ENCODE results near the gene NRL. TPM values are rescaled to one million over a fixed set of nuclear protein-coding genes. Genes with fewer than 3 reads are reported as not detected.
"Not testable (repeated sequence)": the region's sequence is repeated elsewhere in the genome, so short reads cannot be mapped to it uniquely, and the experiment has no call there.

NRL gene
- total and polyA plus RNA-seq, 7 donors, result 1.2 to 5.1 (median 2.4) TPM

DNA sequence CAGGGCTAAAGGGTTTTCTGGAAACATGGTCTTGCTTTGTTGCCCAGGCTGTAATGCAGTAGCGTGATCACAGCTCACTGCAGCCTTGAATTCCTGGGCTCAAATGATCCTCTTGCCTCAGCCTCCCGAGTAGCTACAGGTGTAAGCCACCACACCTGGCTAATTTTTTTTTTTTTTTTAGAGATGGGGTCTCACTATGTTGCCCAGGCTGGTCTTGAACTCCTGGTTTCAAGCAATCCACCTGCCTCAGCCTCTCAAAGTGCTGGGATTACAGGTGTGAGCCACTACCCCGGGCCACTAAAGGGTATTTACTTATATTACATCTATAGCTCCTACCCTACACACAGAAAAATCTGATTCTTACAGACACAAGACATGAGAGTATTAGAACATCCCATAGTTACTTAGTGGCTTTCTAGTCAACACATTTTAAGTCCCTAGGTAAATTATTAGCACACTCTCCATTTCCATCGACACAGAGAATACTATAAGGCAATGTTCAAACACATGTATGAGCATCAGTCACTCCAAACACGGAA lies 6.3 kb downstream of the NRL start:
- DNase-seq (no peak), ATAC-seq (no peak)
- no peak overlapping the region for H3K27ac ChIP-seq
- no peaks in the 10 kb centered on the region for H3K27me3 ChIP-seq (ENCODE audit: insufficient read depth in 3 of 3, low read length in 2 of 3)
- intact Hi-C loops (cut with DNase I), result loop anchor here (1.0 to 5.0 kb wide), 4 partner anchors 14 to 96 kb away; partner anchors contain the start of genes IRF9 (in 1 of the 2) and PCK2 (in 1 of the 2)
- H3K4me1 ChIP-seq, result peaks cover 9% of the 10 kb centered on the region
- H3K4me3 ChIP-seq, result no peak overlapping the region
- 45 to 47% (median 47%) methylated on average over 5 of the region's 5 CpGs for WGBS, 3 donors
- peaks cover 0 to under 1% of the 10 kb centered on the region in 2 donors for H3K36me3 ChIP-seq (ENCODE audit: insufficient read depth in 1 of 2, low read depth in 1 of 2)
- no peaks in the 10 kb centered on the region for H3K9me3 ChIP-seq
- TF ChIP-seq, protein P1, sequence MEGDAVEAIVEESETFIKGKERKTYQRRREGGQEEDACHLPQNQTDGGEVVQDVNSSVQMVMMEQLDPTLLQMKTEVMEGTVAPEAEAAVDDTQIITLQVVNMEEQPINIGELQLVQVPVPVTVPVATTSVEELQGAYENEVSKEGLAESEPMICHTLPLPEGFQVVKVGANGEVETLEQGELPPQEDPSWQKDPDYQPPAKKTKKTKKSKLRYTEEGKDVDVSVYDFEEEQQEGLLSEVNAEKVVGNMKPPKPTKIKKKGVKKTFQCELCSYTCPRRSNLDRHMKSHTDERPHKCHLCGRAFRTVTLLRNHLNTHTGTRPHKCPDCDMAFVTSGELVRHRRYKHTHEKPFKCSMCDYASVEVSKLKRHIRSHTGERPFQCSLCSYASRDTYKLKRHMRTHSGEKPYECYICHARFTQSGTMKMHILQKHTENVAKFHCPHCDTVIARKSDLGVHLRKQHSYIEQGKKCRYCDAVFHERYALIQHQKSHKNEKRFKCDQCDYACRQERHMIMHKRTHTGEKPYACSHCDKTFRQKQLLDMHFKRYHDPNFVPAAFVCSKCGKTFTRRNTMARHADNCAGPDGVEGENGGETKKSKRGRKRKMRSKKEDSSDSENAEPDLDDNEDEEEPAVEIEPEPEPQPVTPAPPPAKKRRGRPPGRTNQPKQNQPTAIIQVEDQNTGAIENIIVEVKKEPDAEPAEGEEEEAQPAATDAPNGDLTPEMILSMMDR (IDR thresholded peaks at IDR 0.05), result no peak

DNA sequence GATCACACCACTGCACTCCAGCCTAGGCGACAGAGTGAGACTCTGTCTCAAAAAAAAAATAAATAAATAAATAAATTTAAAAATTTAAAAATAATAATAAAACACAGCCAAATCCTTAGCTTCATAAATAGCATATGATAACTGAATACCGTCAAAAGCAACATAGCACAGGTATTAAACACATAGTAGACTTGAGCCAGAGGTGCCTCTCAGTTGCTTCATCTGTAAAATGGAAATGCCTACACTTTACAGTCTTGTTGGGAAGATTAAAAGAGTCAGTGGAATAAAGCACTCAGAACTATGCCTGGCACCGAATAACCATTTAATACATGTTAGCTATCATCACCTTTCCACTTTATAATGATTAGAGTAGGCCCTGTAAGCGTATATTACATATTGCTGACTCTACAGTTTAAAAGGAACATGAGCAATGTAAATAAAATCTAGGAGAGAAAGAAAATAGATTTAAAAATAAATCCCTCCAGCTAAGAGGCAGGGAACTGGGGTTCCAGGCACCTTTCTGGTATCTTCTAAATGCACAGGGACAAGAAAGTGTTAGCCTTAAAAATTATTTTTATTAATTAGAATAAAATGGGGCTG lies 8.0 kb downstream of the NRL start:
- Histone ChIP-seq H3K9me3 (no peaks in the 10 kb centered on the region), H3K4me1 (peaks cover 9% of the 10 kb centered on the region), H3K27me3 (ENCODE audit: insufficient read depth in 3 of 3, low read length in 2 of 3) (no peaks in the 10 kb centered on the region), H3K36me3 (ENCODE audit: insufficient read depth in 1 of 2, low read depth in 1 of 2) (peaks cover 0 to 3% of the 10 kb centered on the region in 2 donors), H3K4me3 (no peak overlapping the region), H3K27ac (no peak overlapping the region)
- DNase-seq, result no peak
- intact Hi-C loops (cut with DNase I), result loop anchor here in 1 of 2 donors (5.0 kb wide), 1 partner anchor 94 kb away; no protein-coding TSS in a partner anchor
- ATAC-seq, result no peak
- TF ChIP-seq, protein P1 (IDR thresholded peaks at IDR 0.05), result no peak
- 87 to 93% (median 90%) methylated on average over 4 of the region's 4 CpGs for WGBS, 3 donors

DNA sequence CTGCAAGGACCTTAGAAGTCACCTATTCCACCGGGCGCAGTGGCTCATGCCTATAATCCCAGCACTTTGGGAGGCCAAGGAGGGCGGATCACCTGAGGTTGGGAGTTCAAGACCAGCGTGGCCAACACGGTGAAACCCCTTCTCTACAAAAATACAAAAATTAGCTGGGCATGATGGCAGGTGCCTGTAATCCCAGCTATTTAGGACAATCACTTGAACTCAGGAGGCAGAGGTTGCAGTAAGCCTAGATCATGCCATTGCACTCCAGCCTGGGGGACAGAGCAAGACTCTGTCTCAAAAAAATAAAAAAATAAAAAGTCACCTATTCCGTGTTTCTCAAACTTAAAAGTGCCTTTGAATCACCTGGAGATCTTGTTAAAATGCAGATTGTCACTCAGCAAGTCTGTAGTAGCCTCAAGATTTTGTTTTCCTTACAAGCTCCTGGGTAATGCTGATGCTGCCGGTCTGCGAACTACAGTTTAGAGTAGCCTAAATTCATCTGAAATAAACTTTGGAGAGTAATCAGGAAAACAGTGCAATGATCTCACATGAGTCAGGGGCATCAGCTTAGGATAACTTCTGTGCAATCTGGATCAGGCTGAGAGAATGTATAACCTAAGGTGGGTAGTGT lies 9.0 kb downstream of the NRL start:
- H3K36me3 ChIP-seq (ENCODE audit: insufficient read depth in 1 of 2, low read depth in 1 of 2); H3K9me3 ChIP-seq; ATAC-seq; H3K4me1 ChIP-seq; H3K27ac ChIP-seq; H3K27me3 ChIP-seq (ENCODE audit: insufficient read depth in 3 of 3, low read length in 2 of 3); DNase-seq; H3K4me3 ChIP-seq: not testable (repeated sequence)
- WGBS, 3 donors, result 91 to 92% (median 91%) methylated on average over 8 of the region's 8 CpGs
- intact Hi-C loops (cut with DNase I), result loop anchor here in 1 of 2 donors (5.0 kb wide), 1 partner anchor 93 kb away; no protein-coding TSS in a partner anchor

DNA sequence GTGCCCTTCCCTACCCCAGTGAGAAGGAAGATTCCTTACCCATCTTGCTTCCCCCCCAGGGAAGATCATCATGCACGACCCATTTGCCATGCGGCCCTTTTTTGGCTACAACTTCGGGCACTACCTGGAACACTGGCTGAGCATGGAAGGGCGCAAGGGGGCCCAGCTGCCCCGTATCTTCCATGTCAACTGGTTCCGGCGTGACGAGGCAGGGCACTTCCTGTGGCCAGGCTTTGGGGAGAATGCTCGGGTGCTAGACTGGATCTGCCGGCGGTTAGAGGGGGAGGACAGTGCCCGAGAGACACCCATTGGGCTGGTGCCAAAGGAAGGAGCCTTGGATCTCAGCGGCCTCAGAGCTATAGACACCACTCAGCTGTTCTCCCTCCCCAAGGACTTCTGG lies 11.3 kb downstream of the NRL start:
- intact Hi-C loops (cut with DNase I), result no loop called here
- Histone ChIP-seq H3K27me3 (ENCODE audit: insufficient read depth in 3 of 3, low read length in 2 of 3) (no peaks in the 10 kb centered on the region), H3K9me3 (no peaks in the 10 kb centered on the region), H3K36me3 (ENCODE audit: insufficient read depth in 1 of 2, low read depth in 1 of 2) (peaks cover 0 to 3% of the 10 kb centered on the region in 2 donors), H3K27ac (no peak overlapping the region), H3K4me1 (peaks cover under 1% of the 10 kb centered on the region), H3K4me3 (no peak overlapping the region)
- TF ChIP-seq, protein P1 (IDR thresholded peaks at IDR 0.05), result no peak
- DNase-seq (no peak), ATAC-seq (no peak)
- 89 to 93% (median 89%) methylated on average over 13 of the region's 13 CpGs for WGBS, 3 donors

DNA sequence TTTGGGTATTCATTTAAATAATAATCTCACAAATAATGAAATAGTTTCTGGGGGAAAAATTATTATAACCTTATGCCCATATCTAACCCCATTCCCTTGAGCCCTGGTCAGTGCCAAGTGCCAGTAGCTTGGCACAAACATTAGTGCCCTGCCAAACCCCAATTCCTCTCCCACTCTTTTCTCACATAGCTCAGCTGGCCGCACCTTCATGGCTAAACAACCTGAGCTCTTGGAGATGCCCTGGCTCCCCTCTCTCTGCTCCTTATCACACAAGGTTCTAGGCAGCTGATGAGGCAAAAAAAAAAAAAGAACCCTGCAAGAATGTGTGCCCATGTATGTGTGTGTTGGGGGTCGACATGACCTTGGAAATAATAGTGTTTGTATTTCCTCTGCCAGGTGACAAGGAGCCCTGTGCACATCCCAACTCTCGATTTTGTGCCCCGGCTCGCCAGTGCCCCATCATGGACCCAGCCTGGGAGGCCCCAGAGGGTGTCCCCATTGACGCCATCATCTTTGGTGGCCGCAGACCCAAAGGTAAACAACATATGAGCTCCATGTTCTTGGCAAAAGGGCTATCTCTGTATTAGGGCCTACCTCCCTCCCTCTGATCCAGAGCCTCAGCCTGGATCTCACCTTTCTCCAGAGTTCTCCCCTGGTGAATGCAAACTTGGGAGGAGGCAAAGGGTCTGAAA lies 12.2 kb downstream of the NRL start:
- Histone ChIP-seq H3K36me3 (ENCODE audit: insufficient read depth in 1 of 2, low read depth in 1 of 2) (peaks cover 0 to 3% of the 10 kb centered on the region in 2 donors), H3K27ac (no peak overlapping the region), H3K4me3 (no peak overlapping the region), H3K27me3 (ENCODE audit: insufficient read depth in 3 of 3, low read length in 2 of 3) (no peaks in the 10 kb centered on the region), H3K9me3 (no peaks in the 10 kb centered on the region), H3K4me1 (no peaks in the 10 kb centered on the region)
- ATAC-seq (no peak), DNase-seq (no peak)
- intact Hi-C loops (cut with DNase I), result no loop called here
- WGBS, 3 donors, result 86 to 92% (median 91%) methylated on average over 7 of the region's 7 CpGs
- TF ChIP-seq, protein P1 (IDR thresholded peaks at IDR 0.05), result no peak
